GM20000 (cell line): ENCODE results near the gene MEF2D.

ENCODE experiments used
- DNase-seq: peaks from one replicate; pipeline ENCODE4 v3.0.0; 2012; ENCODE audit warnings: low spot score
- CTCF ChIP-seq: IDR thresholded peaks from 2 replicates; pipeline ENCODE4 v1.5.1; 2012; ENCODE audit warnings: mild to moderate bottlenecking, control low read depth; ENCODE audit errors: extremely low read depth, missing control alignments

The MEF2D gene

GRCh38 chr1:156500793-156501506 lies 375 bp upstream of the MEF2D start:
- peak; percentile 98 for DNase-seq
- peak; percentile 36 for TF ChIP-seq CTCF

GRCh38 chr1:156499842-156500542 lies 583 bp downstream of the MEF2D start:
- no peak for DNase-seq
- no peak for TF ChIP-seq CTCF

- DNase-seq = no peak
- TF ChIP-seq CTCF = no peak
These were observed 1.3 kb downstream of the MEF2D start for GRCh38 chr1:156499194-156499841.

- DNase-seq = no peak
- TF ChIP-seq CTCF = no peak
These were observed 2.0 kb downstream of the MEF2D start for GRCh38 chr1:156498432-156499193.

GRCh38 chr1:156497743-156498431 lies 2.7 kb downstream of the MEF2D start:
- TF ChIP-seq CTCF = no peak
- DNase-seq = no peak

GRCh38 chr1:156497078-156497742 lies 3.4 kb downstream of the MEF2D start:
- TF ChIP-seq CTCF = no peak
- DNase-seq = no peak
